HepG2 (cell line): ENCODE data around the gene TUBB4B. TPM values are rescaled to one million over a fixed set of nuclear protein-coding genes. Genes with fewer than 3 reads are reported as not detected.

Source experiments
- EHMT2 ChIP-seq: fragments of 200-600 bp; sonication (generic); IDR thresholded peaks from 2 replicates; pipeline ENCODE4 v1.7.0; 2017; ENCODE audit warnings: antibody characterized with exemption, low read depth, low read length, borderline replicate concordance
- HDAC2 ChIP-seq: sonication (generic); formaldehyde crosslinking; IDR thresholded peaks from 2 replicates; pipeline ENCODE4 v1.4.0; 2020; ENCODE audit warnings: missing genetic modification reagents
- IKZF4 ChIP-seq: sonication (generic); formaldehyde crosslinking; IDR thresholded peaks from 2 replicates; pipeline ENCODE4 v1.5.1; 2020; ENCODE audit warnings: borderline replicate concordance, mild to moderate bottlenecking, low read depth, missing genetic modification reagents; ENCODE audit errors: not compliant biosample characterization
- KAT8 ChIP-seq: IDR thresholded peaks from 2 replicates; pipeline ENCODE4 v1.6.1; 2016; ENCODE audit warnings: missing genetic modification reagents, missing compliant biosample characterization
- REPIN1 ChIP-seq: sonication (generic); formaldehyde crosslinking; IDR thresholded peaks from 2 replicates; pipeline ENCODE4 v1.8.0; 2022; ENCODE audit warnings: missing genetic modification reagents, low read depth, mild to moderate bottlenecking, borderline replicate concordance
- SRY ChIP-seq: sonication (generic); formaldehyde crosslinking; IDR thresholded peaks from 2 replicates; pipeline ENCODE4 v1.8.0; 2022; ENCODE audit warnings: mild to moderate bottlenecking, missing genetic modification reagents
- UBTF ChIP-seq: sonication (generic); formaldehyde crosslinking; IDR thresholded peaks from 2 replicates; pipeline ENCODE4 v1.4.0; 2020; ENCODE audit warnings: mild to moderate bottlenecking, missing genetic modification reagents
- ZFYVE20 ChIP-seq: sonication (generic); formaldehyde crosslinking; IDR thresholded peaks from 2 replicates; pipeline ENCODE4 v1.8.0; 2023; ENCODE audit warnings: low read depth, mild to moderate bottlenecking, moderate library complexity, missing genetic modification reagents, borderline replicate concordance
- ZGPAT ChIP-seq: IDR thresholded peaks from 2 replicates; pipeline ENCODE4 v1.6.1; 2016; ENCODE audit warnings: mild to moderate bottlenecking
- ZNF235 ChIP-seq: sonication (generic); formaldehyde crosslinking; IDR thresholded peaks from 2 replicates; pipeline ENCODE4 v1.8.1; 2023; ENCODE audit warnings: mild to moderate bottlenecking, missing genetic modification reagents, borderline replicate concordance
- ZNF468 ChIP-seq: sonication (generic); formaldehyde crosslinking; IDR thresholded peaks from 2 replicates; pipeline ENCODE4 v1.8.0; 2022; ENCODE audit warnings: mild to moderate bottlenecking, moderate library complexity, missing genetic modification reagents
- ZNF513 ChIP-seq: sonication (generic); formaldehyde crosslinking; conservative IDR thresholded peaks from 2 replicates; pipeline ENCODE4 v1.5.0; 2020; ENCODE audit warnings: missing genetic modification reagents
- ZNF687 ChIP-seq: sonication (generic); formaldehyde crosslinking; IDR thresholded peaks from 2 replicates; pipeline ENCODE4 v1.5.1; 2020; ENCODE audit warnings: mild to moderate bottlenecking, missing genetic modification reagents, moderate library complexity
- ZNF776 ChIP-seq: sonication (generic); formaldehyde crosslinking; IDR thresholded peaks from 2 replicates; pipeline ENCODE4 v1.4.0; 2020; ENCODE audit warnings: mild to moderate bottlenecking, missing genetic modification reagents
- ZSCAN21 ChIP-seq: sonication (generic); formaldehyde crosslinking; IDR thresholded peaks from 2 replicates; pipeline ENCODE4 v1.8.0; 2022; ENCODE audit warnings: mild to moderate bottlenecking, missing genetic modification reagents, moderate library complexity, borderline replicate concordance
- polyA plus RNA-seq, 8 experiments: library from polyadenylated mRNA; depleted of rRNA in 3 of 8; stranded (reverse) in 7 of 8; unstranded in 1 of 8; fragments of >200 nt; fragmentation: Illumina TruSeq in 4 of 8; extraction: Trizol in 4 of 8; gene quantifications; 2 replicates each; pipeline versions ENCODE4 v1.2.1 to v1.2.3, GENCODE V29; 2011 to 2016; ENCODE audit warnings: low read depth in 4 of 8, missing spikeins in 1 of 8, mixed read lengths in 1 of 8; ENCODE audit not compliant: insufficient read depth in 1 of 8
- total RNA-seq, 5 experiments: library from RNA; depleted of rRNA; stranded (reverse); fragments of >200 nt; fragmentation: Illumina TruSeq; extraction: Trizol; gene quantifications; 2 replicates each; pipeline ENCODE4 v1.2.3, GENCODE V29; 2016; ENCODE audit warnings: low read depth in 1 of 5
- TF ChIP-seq, protein P1 (sequence below): sonication (generic); formaldehyde crosslinking; IDR thresholded peaks from 2 replicates; pipeline ENCODE4 v1.5.0; 2020; ENCODE audit warnings: missing genetic modification reagents

The TUBB4B gene
- total and polyA plus RNA-seq, 2 of the 13 experiments (the other 11 are each of a cell fraction or from before 2014, with no cell fraction given), result 182 to 412 TPM

- TF ChIP-seq ZNF513 (CRISPR knock-in tag) (no peak), UBTF (CRISPR knock-in tag) (peak; percentile 67), HDAC2 (CRISPR knock-in tag) (peak; percentile 53; the same call in 1 of the 2 replicates), REPIN1 (0 out of 2 replicates have a peak, but pooled peaks have one; percentile 64), EHMT2 (no peak), SRY (CRISPR knock-in tag) (no peak), ZNF468 (CRISPR knock-in tag) (no peak), ZGPAT (CRISPR knock-in tag) (peak; percentile 53; the same call in 1 of the 2 replicates), ZFYVE20 (CRISPR knock-in tag) (no peak), ZNF776 (CRISPR knock-in tag) (no peak), ZSCAN21 (CRISPR knock-in tag) (no peak), ZNF235 (CRISPR knock-in tag) (0 out of 2 replicates have a peak, but pooled peaks have one; percentile 49), ZNF687 (CRISPR knock-in tag) (peak; percentile 67), IKZF4 (CRISPR knock-in tag) (no peak), KAT8 (CRISPR knock-in tag) (no peak)
- TF ChIP-seq, protein P1, sequence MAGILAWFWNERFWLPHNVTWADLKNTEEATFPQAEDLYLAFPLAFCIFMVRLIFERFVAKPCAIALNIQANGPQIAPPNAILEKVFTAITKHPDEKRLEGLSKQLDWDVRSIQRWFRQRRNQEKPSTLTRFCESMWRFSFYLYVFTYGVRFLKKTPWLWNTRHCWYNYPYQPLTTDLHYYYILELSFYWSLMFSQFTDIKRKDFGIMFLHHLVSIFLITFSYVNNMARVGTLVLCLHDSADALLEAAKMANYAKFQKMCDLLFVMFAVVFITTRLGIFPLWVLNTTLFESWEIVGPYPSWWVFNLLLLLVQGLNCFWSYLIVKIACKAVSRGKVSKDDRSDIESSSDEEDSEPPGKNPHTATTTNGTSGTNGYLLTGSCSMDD (CRISPR knock-in tag), result no peak
Observed at GRCh38 chr9:137241490-137242268, 592 bp downstream of the TUBB4B start (continued).
